NOMO-1 treated with DMSO at 0.1 percent for 48 hours (cell line): ENCODE measurements around the gene PRRG2.
A peak's percentile ranks its signal among the peaks of the same experiment; 100 is the strongest.

ENCODE experiments used
- DNase-seq: peaks from one replicate; lab custom pipeline; 2025; ENCODE audit not compliant: unreplicated experiment; lab: John Stamatoyannopoulos, UW

Gene PRRG2

GRCh38 chr19:49585023-49585422, 3.9 kb downstream of the PRRG2 start:
- no peak for DNase-seq

- DNase-seq = no peak
Measured at GRCh38 chr19:49587227-49587626, 6.1 kb downstream of the PRRG2 start.

GRCh38 chr19:49588365-49589122, 7.4 kb downstream of the PRRG2 start:
- no peak for DNase-seq

GRCh38 chr19:49589502-49589905, 8.4 kb downstream of the PRRG2 start:
- no peak for DNase-seq

GRCh38 chr19:49590071-49590970, 9.2 kb downstream of the PRRG2 start:
- peak; percentile 99 for DNase-seq

GRCh38 chr19:49590971-49591730, 10.0 kb downstream of the PRRG2 start, which contains the start of gene PRR12:
Gene PRR12, plus strand, starts transcription at chr19:49591182. Its CDS starts 473 bp downstream, at chr19:49591655.
- DNase-seq = peak; percentile 74

GRCh38 chr19:49591731-49592485, 10.8 kb downstream of the PRRG2 start:
- peak; percentile 33 for DNase-seq

GRCh38 chr19:49592486-49593232, 11.5 kb downstream of the PRRG2 start:
- DNase-seq = no peak

- DNase-seq = peak; percentile 85
Measured at GRCh38 chr19:49593233-49594113, 12.4 kb downstream of the PRRG2 start.

GRCh38 chr19:49594157-49594992, 13.3 kb downstream of the PRRG2 start:
- no peak for DNase-seq

- no peak for DNase-seq
Measured at GRCh38 chr19:49594993-49595818, 14.1 kb downstream of the PRRG2 start.

GRCh38 chr19:49595819-49596404, 14.8 kb downstream of the PRRG2 start:
- no peak for DNase-seq

GRCh38 chr19:49596407-49596806, 15.3 kb downstream of the PRRG2 start:
- DNase-seq = no peak

GRCh38 chr19:49596954-49597702, 16.0 kb downstream of the PRRG2 start:
- DNase-seq = no peak

GRCh38 chr19:49597703-49597974, 16.5 kb downstream of the PRRG2 start:
- no peak for DNase-seq
